Caki2 (cell line): ENCODE data around the gene KRTAP5-2. TPM values are rescaled to one million over a fixed set of nuclear protein-coding genes. Genes with fewer than 3 reads are reported as not detected.
A peak's percentile ranks its signal among the peaks of the same experiment; 100 is the strongest.
"Not testable (repeated sequence)": the region's sequence is repeated elsewhere in the genome, so short reads cannot be mapped to it uniquely, and the experiment has no call there.

Experiments used
- DNase-seq: peaks from one replicate; pipeline ENCODE4 v3.0.0-alpha.2; 2015; ENCODE audit warnings: low read depth
- in situ Hi-C: cut with HindIII; loops from 2 replicates; pipeline ENCODE4 v1.10.0; 2016; ENCODE audit warnings: low sequenced_read_pairs, low pct_unique_long_range_greater_than_20kb, mixed read lengths
- total RNA-seq: library from RNA; depleted of rRNA; stranded (reverse); fragments of >200 nt; shearing (Covaris generic); gene quantifications from 2 replicates; pipeline ENCODE4 v1.2.3, GENCODE V29; 2014; ENCODE audit warnings: low replicate concordance

The KRTAP5-2 gene
- total RNA-seq, 1 experiment from 2014 or later: not detected

DNA sequence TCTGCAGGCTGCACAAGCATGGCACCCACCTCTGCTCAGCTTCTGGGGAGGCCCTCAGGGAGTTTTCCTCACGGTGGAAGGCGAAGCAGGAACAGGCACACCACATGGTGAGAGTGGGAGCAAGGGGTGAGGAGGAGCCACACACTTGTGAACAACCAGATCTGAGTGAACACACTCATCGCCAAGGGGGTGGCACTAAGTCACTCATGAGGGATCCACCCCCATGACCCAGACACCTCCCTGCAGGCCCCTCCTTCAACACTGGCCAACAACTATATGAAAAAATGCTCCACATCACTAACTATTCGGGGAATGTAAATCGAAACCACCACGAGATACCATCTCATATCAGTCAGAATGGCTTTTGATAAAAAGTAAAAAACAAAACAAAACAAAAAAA is 722 bp upstream of the KRTAP5-2 start:
- no peak for DNase-seq
- in situ Hi-C loops: no loop called here

DNA sequence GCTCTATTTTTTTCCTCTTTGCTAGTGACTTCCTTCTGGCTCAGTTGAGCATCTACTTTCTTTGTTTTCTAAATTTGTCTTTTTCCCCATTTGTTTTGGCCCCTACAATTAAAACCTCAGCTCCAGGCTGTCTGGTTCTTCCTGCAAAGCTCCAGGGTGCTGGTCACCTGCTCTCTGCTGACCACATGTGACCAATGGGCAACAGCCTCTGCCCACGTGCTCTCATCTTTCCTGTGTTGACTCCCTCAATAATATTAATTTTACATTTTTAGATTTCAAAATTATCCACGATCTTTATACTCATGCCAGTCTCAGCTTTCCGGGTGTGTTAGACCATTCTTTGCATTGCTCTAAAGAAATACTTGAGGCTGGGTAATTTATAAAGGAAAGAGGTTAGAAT is 312 bp upstream of the KRTAP5-2 start:
- in situ Hi-C loops, DNase-seq: not testable (repeated sequence)

DNA sequence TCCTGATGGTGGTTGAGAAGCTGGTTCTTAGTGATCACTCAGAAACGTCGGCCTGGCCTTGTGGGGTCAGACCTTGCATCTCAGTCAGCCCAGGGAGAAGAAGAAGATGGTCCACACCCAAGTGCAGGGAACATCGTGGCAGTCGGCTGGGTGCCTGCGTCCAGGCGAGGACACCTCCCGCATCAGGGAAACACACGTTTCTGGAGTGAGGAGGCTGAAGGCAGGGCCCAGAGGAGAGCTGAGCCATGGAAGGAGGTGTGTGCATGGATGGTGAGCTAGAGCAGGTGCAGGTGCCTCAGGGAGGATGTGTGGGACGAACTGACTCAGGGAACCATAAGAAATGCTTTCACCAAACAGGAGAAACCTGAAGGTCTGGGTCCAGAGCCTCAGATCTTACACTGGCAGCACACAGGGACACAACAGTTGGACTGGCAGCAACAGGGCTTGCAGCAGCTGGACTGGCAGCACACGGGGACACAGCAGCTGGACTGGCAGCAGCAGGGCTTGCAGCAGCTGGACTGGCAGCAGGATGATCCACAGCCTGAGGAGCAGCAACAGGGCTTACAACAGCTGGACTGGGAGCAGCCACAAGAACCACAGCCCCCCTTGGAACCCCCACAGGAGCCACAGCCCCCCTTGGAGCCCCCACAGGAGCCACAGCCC is 632 bp downstream of the KRTAP5-2 start:
- no peak for DNase-seq
- in situ Hi-C loops: no loop called here

DNA sequence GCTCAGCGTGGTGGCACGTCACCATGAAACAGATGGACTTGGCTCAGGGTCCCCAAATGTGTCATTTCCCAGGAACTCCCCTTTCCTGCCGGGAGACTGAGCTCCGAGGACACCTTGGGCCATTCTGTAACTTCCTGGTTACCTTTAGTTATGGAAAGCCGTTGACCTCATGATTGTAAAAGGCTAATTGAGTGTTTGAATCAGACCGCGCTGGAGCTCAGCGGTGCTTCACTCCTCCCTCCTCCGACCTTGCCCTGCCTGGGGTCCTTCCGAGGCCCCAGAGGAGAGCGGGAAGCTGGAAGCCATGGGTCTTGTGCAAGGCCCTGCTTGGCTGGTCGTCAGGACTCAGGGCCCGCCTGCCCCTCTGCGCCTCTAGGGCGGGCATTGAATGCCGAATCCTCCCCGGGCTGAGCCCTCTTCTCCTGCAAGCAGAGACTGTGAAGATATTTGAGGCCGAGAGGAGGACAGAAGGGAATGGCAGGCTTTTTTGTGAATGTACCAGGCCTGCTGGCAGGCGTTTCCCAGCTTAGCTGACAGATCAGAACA is 1.4 kb downstream of the KRTAP5-2 start:
- DNase-seq, in situ Hi-C loops: not testable (repeated sequence)

DNA sequence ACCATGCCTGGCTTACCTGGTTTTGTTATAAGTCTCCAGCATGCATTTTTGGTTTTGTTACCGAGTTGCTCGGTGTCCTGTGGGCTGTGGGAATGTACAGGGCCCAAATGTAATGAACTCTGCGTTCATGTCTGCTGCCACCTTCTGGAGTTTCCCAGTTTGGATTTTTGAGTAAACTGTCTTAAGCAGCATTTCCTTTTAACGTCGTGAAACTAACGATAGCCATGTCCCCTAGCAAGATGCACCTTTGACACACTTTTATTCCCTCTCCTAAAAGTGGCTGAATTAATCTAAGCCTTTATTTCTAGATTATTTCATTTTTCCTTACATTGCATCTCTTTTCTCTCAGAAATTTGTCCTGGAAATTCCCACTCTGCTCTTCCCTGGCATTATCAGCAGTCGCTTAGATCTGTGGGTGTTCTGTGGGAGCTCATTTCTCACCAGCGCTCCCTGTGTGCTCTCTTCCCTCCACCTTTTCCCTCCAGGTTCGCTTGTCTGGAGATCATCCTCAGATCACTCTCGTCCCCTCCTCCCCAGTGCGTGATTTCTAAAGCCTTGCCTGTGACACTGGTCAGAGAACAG is 2.0 kb downstream of the KRTAP5-2 start:
- in situ Hi-C loops, DNase-seq: not testable (repeated sequence)

DNA sequence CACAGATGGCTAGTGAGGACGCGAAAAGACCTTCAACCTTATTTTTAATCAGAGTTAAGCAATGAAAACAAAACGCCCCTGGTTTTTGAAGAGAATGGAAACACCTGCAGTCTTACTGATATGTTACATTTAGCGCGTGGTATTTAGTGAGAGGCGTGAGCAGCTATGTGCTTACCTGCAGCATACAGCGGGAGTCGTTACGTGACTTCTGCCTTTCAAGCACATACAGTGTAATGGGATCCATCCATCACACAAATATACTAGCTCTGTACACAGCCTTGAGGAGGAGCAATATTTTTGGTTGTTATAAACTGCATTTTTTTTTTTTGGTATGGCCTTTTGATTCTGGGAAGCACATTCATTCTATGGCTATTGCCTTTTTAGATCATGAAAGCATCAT is 5.5 kb downstream of the KRTAP5-2 start:
- in situ Hi-C loops: no loop called here
- no peak for DNase-seq

DNA sequence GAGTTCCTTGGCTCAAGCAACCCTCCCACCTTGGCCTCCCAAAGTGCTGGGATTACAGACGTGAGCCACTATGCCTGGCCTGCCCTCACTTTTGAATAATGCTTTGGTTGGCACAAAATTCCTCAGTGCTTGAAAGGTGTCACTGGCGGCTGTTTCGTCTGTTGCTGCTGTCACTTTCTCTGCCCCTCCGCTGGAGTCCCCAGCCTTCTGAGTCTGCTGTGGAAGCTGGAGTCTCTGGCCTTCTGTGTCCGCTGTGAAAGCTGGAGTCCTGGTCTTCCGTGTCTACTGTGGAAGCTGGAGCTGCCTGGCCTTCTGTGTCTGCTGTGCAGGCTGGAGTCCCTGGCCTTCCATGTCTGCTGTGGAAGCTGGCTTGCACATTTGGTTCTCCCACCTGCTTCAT is 8.1 kb downstream of the KRTAP5-2 start:
- in situ Hi-C loops: no loop called here
- DNase-seq: no peak

DNA sequence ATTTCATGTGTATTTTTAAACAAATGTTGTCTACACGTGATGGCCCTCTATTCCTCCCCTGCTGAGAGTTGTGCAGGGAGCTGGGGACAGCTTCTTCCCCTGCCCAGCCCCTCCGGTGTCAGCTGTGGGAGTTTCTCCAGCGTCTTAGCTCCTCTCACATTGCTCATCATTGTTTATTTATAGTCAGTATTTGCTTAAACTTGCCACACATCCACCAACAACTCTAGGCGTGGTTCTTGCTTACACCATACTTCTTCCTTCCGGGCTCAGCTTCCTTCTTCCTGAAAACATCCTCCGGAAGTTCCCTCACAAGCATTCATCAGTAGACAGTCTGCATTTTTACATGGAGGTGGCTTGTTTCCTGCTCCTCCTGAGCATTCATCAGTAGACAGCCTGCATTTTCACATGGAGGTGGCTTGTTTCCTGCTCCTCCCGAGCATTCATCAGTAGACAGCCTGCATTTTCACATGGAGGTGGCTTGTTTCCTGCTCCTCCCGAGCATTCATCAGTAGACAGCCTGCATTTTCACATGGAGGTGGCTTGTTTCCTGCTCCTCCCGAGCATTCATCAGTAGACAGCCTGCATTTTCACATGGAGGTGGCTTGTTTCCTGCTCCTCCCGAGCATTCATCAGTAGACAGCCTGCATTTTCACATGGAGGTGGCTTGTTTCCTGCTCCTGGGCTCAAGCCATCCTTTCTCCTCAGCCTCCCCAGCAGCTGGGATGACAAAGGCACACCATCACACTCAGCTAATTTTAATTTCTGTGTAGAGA is 8.7 kb downstream of the KRTAP5-2 start:
- in situ Hi-C loops, DNase-seq: not testable (repeated sequence)

DNA sequence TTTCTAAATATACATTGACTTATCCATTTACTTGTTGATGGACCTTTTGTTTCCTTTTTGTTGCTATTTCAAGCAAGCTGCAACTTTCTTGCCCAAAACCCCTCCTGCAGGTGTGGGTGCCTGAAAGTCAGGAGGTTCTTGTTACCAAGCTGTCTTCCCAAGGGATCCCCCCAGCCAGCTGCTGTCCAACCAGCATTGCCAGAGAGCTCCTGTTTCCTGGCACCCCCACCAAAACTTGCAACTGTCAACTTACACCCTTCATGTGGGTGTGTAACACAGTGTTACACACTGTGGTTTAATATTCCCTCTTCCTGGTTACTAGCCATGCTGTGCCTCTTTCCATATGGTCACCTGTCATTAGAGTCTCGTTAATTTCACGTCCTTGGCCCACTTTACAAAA is 11.4 kb downstream of the KRTAP5-2 start:
- DNase-seq: no peak
- in situ Hi-C loops: no loop called here

DNA sequence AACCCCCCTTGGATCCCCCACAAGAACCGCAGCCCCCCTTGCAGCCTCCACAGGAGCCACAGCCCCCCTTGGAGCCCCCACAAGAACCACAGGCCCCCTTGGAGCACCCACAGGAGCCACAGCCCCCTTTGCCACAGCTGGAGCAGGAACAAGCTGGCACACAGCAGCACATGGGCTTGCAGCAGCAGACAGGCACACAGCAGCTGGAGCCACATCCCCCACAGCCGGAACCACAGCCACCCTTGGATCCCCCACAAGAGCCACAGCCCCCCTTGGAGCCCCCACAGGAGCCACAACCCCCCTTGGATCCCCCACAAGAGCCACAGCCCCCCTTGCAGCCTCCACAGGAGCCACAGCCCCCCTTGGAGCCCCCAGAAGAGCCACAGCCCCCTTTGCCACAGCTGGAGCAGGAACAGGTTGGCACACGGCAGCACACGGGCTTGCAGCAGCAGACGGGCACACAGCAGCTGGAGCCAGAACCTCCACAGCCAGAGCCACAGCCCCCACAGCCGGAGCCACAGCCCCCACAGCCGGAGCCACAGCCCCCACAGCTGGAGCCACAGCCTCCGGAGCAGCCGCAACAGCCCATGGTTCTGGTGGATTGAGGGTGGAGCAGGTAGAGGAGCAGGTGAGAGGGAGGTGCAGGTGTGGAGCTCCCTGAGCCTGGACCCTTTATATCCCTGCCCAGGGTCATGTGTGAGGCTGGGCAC is 13.3 kb downstream of the KRTAP5-2 start, which contains the start of gene KRTAP5-1:
Gene KRTAP5-1, minus strand, starts transcription at position 623 of the 710 bp plus-strand sequence. Its CDS starts 34 bp downstream, at position 589.
- in situ Hi-C loops, DNase-seq: not testable (repeated sequence)

DNA sequence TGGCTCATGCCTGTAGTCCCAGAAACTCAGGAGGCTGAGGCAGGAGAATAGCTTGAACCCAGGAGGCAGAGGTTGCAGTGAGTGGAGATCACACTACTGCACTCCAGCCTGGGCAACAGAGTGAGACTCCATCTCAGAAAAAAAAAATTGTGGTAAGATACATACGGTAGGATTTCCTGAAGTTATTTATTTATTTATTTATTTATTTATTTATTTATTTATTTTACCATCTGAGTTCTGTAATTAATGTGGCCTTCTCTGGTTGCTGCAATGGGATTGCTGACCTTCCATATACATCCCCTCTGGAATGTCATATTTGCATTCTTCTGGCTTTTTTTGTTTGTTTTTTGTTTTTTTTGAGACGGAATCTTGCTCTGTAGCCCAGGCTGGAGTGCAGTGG is 15.2 kb downstream of the KRTAP5-2 start:
- in situ Hi-C loops: not testable (repeated sequence)

DNA sequence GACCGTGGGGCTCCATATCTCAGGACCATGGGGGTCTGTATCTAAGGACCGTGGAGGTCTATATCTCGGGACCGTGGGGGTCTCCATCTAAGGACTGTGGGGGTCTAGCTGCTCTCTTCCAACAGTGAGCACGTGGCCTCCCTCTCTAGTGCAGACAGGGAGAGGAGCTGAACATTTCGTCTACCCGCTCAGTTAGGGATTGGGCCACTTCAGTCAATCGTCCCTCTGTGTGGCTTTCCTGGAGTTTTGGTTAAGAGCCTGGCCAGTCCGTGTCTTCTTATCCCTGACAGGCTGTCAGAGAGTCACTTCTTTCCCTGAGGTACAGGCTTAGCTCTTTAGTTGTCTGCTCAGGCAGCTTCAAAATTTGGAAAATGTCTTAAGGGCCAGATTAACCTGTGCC is 16.1 kb downstream of the KRTAP5-2 start:
- in situ Hi-C loops: no loop called here
- DNase-seq: no peak

More for the DNA sequence above, 15.2 kb downstream of the KRTAP5-2 start:
- not testable (repeated sequence) for DNase-seq

DNA sequence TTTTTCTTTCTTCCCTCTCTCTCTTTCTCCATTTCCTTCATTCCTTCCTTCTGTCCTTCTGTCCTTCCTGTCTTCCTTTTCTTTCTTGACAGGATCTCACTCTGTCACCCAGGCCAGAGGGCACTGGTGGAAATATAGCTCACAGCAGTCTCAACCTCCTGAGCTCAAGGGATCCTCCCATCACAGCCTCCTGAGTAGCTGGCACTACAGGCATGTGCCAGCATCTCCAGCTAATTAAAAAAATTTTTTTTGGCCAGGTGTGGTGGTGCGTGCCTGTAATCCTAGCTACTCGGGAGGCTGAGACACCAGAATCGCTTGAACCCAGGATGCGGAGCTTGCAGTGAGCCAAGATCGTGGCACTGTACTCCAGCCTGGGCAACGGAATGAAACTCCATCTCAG is 21.3 kb downstream of the KRTAP5-2 start:
- in situ Hi-C loops: no loop called here
- DNase-seq: no peak

DNA sequence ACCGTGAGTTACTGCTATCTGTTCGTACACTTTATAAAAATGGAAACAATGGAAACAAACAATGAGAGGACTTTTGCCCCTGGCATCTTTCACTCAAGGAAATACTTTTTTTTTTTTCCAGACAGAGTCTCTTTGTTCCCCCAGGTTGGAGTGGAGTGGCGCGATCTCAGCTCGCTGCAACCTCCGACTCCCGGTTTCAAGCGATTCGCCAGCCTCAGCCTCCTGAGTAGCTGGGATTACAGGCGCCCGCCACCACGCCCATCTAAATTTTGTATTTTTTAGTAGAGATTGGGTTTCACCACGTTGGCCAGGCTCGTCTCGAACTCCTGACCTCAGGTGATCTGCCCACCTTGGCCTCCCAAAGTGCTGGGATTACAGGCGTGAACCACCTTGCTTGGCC is 22.3 kb downstream of the KRTAP5-2 start:
- DNase-seq, in situ Hi-C loops: not testable (repeated sequence)

DNA sequence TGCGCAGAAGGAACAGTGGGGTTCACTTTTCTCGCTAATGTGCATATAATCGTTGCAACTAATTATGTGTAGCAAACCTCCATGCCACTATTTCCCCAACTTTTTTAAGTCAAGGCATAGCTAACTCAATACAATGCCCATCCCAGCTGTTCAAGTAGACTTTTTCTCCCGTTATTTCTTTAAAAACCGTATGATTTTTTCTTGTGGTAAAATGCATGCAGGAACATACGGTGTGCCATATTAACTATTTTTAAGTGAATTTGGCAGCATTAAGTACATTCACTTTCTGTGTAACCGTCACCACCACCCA is 23.2 kb downstream of the KRTAP5-2 start:
- in situ Hi-C loops: no loop called here
- DNase-seq: no peak

DNA sequence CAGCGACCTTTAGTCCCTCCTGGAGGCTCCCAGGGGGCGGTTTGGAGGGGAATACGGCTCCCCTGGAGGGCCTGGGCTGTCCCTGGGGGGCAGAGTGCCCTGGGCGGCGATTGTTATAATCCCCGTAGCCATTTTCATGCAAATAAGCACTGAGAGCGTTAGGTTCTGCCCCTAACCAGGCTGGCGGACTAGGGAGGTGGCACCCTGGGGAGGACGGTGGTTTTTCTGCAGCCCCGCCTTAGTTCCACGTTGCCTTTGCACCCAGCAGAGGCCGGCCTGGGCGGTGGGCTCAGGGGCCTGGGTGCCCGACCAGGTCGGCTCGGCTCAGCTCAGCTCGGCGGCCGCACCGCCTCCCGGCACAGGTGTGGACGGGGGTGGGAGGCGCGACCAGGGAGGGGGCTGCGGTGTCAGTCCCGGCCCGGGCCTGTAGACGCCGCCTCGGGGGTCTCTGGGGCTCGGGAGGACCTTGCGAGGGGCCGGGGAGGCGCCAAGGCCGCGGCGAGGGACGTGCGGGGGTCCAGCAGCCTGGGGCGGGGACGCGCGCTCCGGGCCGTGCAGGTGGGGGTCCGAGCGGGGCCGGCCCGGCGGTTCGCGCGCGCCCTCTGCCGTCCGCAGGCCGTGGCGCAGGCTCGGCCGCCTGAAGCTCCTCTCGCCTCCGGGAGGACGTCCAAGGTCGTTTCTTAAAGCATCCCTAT is 23.7 kb downstream of the KRTAP5-2 start:
- peak; percentile 61 for DNase-seq
- in situ Hi-C loops: no loop called here

DNA sequence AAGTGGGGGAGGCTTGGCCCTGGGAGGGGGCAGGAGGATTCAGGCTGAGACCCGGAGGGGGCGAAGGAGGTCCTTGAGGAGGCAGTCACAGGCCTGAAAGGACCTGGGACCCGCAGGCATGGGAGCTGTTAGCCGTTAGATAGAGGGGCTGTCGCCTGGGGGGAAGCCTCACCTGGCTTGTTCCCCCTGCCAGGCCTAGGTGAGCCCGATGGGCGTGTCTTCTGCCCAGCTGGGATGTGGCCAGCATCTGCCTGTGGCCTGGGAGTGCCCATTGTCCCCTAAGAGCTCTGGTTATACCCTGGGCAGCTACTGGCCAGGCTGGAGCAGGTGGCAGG is 24.2 kb downstream of the KRTAP5-2 start:
- in situ Hi-C loops: no loop called here
- no peak for DNase-seq
